Stimulated activated CD4-positive, alpha-beta T cell treated with anti-CD3 and anti-CD28 coated beads, TNF-alpha, amount 100 ng/mL, for 48 hours (primary cell): ENCODE results near the gene CAPN1.
"Not testable (repeated sequence)": the region's sequence is repeated elsewhere in the genome, so short reads cannot be mapped to it uniquely, and the experiment has no call there.

ENCODE experiments used
- DNase-seq, 3 donors: peaks; one replicate each; pipeline ENCODE4 v3.0.0-alpha.2; 2020; ENCODE audit warnings: low read depth in 3 of 3

CAPN1 gene

GRCh38 chr11:65159012-65159411 is 22.7 kb upstream of the CAPN1 start:
- no peak for DNase-seq

DNA sequence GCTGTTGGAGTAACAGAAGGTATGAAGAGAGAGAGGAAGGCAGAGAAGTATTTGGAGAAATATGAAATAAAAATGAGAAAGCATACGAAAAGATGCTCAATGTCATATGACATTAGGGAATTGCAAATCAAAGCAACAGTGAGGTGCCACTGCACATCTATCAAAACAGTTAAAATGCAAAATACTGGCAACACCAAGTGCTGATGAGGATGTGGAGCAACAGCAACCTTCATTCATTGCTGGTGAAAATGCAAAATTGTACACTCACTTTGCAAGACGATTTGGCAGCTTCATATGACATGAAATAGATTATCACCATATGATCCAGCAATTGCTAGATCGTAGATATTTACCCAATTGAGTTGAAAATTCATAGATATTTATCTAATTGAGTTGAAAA is 21.1 kb upstream of the CAPN1 start:
- no peak for DNase-seq

- DNase-seq, result no peak
Measured at GRCh38 chr11:65163684-65164083, 18.0 kb upstream of the CAPN1 start.

GRCh38 chr11:65165410-65166317 is 16.1 kb upstream of the CAPN1 start:
- no peak for DNase-seq

- DNase-seq, result no peak
Measured at GRCh38 chr11:65166893-65167292, 14.8 kb upstream of the CAPN1 start.

DNA sequence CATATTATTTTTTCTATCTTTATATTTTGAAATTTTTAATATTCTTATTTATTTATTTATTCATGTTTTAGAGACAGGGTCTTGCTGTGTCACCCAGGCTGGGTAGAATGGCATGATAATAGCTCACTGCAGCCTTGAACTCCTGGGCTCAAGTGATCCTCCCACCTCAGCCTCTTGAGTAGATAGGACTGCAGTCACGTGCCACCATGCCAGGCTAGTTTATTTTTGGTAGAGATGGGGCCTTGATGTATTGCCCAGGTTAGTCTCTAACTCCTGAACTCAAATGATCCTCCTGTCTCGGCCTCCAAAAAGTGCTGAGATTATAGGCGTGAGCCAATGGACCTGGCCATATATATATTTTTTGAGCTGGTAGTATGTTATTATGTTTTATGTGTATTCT is 14.1 kb upstream of the CAPN1 start:
- DNase-seq, result no peak

GRCh38 chr11:65169164-65169641 is 12.5 kb upstream of the CAPN1 start:
- no peak for DNase-seq

- no peak for DNase-seq
Measured at GRCh38 chr11:65170058-65170534, 11.6 kb upstream of the CAPN1 start, which contains the start of gene SPDYC. Gene SPDYC, plus strand, starts transcription at chr11:65170233. Its CDS starts 1,125 bp downstream, at chr11:65171358.

GRCh38 chr11:65172600-65172999 is 9.1 kb upstream of the CAPN1 start:
- no peak for DNase-seq

DNA sequence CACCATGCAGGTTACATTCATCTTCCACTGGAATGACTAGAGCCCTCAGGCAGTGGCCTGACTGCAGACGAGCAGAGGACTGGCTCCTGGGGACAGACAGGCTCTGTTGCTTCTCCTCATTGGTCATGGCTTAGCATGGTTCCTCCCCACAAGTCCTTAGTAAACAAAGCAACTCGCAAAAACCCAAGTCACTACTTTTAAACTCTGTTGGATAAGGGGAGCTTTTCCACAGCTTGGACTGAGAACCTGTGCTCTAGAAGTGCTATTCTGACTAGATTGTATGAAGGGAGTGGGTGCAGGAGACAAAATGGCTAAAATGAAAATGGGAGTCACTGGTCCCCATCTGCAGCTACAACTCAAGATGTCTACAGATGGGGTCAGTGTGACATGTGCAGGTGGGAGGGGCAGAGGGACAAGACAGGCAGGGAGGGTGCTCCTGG is 7.1 kb upstream of the CAPN1 start:
- DNase-seq, result not testable (repeated sequence)

- peak; percentile 39 to 53 (median 48) for DNase-seq
Measured at GRCh38 chr11:65180877-65181568, 705 bp upstream of the CAPN1 start.

DNA sequence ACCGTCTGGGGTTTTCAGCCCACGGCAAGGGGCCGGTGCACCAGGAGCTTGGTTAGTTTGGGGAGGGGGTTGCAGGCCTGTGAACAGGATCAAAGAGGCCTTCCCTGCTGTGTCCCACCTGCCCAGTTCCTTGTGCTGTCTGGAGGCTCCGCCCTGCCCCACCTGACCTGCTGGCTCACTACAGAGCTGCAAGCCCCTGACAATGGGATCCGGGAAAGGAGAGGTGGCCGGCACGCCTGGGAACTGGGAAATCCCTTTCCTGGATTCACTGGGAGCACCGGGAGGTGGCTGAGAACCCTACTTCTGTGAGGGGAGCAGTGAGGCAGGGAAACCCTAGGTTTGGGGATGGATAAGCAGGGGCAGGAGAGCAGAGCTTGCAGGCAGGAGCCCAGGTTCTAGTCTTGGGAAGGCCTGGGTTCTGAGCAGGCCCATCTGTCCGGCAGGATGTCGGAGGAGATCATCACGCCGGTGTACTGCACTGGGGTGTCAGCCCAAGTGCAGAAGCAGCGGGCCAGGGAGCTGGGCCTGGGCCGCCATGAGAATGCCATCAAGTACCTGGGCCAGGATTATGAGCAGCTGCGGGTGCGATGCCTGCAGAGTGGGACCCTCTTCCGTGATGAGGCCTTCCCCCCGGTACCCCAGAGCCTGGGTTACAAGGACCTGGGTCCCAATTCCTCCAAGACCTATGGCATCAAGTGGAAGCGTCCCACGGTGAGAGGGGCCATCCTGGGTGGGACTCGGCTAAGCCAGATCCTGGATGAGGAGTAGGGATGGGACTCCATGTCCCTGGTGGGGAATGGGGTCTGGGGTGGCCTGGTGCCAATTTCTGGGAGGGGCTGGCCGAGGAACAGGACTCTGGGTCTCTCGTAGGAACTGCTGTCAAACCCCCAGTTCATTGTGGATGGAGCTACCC is 786 bp downstream of the CAPN1 start:
- no peak for DNase-seq

GRCh38 chr11:65183201-65183891 is 1.6 kb downstream of the CAPN1 start:
- DNase-seq, result no peak

DNA sequence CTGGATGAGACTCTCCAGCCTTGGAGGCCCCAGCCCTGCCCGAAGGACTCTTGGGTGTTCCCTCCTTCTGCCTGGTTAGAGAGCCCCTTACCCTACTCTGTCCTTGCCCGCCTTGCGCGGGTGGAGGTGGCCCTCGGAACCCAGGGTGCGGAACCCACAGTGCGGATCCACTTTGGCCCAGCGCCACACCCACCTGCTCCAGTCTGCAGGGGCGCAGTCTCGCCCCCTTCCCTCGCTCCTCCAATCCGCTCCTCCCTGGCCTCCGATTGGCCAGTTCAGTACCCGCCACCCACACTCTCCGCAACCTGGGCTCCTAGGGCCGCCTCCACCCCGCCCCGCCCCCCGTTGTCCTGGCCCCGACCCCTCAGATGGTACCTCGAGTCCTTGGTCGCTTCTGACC is 2.4 kb downstream of the CAPN1 start:
- no peak for DNase-seq

- no peak for DNase-seq
Measured at GRCh38 chr11:65185171-65185570, 3.4 kb downstream of the CAPN1 start.

GRCh38 chr11:65185869-65186341 is 4.2 kb downstream of the CAPN1 start:
- no peak for DNase-seq

GRCh38 chr11:65186701-65187100 is 5.0 kb downstream of the CAPN1 start:
- DNase-seq, result no peak

GRCh38 chr11:65187146-65187675 is 5.5 kb downstream of the CAPN1 start:
- DNase-seq, result no peak

- no peak for DNase-seq
Measured at GRCh38 chr11:65187971-65188461, 6.3 kb downstream of the CAPN1 start.

DNA sequence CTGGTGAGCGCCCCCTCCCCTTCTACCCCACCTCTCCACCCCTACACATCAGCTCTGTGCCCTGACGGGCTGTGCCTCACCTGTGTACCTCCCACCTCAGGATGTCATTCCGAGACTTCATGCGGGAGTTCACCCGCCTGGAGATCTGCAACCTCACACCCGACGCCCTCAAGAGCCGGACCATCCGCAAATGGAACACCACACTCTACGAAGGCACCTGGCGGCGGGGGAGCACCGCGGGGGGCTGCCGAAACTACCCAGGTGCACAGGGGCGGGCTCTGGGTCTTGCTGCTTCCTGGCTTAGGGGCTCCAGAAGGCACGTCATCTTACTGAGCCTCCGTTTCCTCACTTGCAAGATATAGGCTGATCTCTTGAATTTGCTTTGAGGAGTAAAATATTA is 6.8 kb downstream of the CAPN1 start:
- no peak for DNase-seq
